Measurements from ENCODE around the gene FBXL19.

DNA sequence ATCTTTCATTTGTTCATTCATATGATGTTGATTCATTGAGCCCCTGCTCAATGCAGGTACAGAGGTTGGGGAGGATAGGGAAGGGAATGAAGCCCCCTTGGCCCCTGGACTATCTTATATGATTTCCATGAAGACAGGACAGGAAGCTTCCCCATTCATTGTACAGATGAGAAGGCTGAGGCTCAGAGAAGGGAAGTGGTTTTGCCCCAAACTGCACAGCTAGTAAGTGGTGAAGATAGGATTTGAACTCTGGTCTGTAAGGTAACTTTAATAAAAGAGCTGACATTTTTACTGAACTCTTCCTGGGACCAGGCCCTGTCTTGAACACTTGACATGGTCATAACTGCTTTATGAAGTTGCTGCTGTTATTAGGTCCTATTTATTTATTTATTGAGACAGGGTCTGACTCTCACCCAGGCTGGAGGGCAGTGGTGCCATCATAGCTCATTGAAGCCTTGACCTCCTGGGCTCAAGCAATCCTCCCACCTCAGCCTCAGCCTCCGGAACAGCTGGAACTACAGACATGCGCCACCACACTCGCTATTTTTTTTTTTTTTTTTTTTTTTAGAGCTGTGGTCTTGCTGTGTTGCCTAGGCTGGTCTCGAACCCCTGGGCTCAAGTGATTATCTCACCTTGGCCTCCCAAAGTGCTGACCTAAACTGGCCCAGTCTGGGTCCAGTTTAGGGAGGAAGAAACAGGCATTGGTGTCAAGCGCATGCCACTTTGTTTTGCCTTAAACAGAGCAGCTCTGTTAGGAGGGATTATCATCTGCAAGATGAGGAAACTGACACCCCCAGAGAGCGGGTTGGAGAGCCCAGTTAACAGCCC is 22.0 kb upstream of the FBXL19 start:
- TF ChIP-seq, protein P1, sequence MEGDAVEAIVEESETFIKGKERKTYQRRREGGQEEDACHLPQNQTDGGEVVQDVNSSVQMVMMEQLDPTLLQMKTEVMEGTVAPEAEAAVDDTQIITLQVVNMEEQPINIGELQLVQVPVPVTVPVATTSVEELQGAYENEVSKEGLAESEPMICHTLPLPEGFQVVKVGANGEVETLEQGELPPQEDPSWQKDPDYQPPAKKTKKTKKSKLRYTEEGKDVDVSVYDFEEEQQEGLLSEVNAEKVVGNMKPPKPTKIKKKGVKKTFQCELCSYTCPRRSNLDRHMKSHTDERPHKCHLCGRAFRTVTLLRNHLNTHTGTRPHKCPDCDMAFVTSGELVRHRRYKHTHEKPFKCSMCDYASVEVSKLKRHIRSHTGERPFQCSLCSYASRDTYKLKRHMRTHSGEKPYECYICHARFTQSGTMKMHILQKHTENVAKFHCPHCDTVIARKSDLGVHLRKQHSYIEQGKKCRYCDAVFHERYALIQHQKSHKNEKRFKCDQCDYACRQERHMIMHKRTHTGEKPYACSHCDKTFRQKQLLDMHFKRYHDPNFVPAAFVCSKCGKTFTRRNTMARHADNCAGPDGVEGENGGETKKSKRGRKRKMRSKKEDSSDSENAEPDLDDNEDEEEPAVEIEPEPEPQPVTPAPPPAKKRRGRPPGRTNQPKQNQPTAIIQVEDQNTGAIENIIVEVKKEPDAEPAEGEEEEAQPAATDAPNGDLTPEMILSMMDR (IDR thresholded peaks at IDR 0.05): no peak
- TF ChIP-seq FOSL2 (IDR thresholded peaks at IDR 0.05): no peak
- TF ChIP-seq FOSL2 (CRISPR knock-in tag; IDR thresholded peaks at IDR 0.05): no peak
- TF ChIP-seq, protein P2, sequence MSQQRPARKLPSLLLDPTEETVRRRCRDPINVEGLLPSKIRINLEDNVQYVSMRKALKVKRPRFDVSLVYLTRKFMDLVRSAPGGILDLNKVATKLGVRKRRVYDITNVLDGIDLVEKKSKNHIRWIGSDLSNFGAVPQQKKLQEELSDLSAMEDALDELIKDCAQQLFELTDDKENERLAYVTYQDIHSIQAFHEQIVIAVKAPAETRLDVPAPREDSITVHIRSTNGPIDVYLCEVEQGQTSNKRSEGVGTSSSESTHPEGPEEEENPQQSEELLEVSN (IDR thresholded peaks at IDR 0.05; ENCODE audit: borderline replicate concordance, low read depth): no peak
- TF ChIP-seq PHF8 (IDR thresholded peaks at IDR 0.05; ENCODE audit: borderline replicate concordance, low read depth): no peak
- no peak for TF ChIP-seq JUN (IDR thresholded peaks at IDR 0.05)
- TF ChIP-seq GATA3 (IDR thresholded peaks at IDR 0.05; ENCODE audit: borderline replicate concordance): 0 out of 2 replicates have a peak, but pooled peaks have one; percentile 4
- TF ChIP-seq RAD21 (conservative IDR thresholded peaks at IDR 0.05 in 1 of 2, IDR thresholded peaks at IDR 0.05 in 1 of 2): no peak
- TF ChIP-seq, protein P3, sequence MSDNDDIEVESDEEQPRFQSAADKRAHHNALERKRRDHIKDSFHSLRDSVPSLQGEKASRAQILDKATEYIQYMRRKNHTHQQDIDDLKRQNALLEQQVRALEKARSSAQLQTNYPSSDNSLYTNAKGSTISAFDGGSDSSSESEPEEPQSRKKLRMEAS (IDR thresholded peaks at IDR 0.05): no peak
- TF ChIP-seq ESRRA (IDR thresholded peaks at IDR 0.05; ENCODE audit: borderline replicate concordance, low read length): no peak
- TF ChIP-seq, protein P4, sequence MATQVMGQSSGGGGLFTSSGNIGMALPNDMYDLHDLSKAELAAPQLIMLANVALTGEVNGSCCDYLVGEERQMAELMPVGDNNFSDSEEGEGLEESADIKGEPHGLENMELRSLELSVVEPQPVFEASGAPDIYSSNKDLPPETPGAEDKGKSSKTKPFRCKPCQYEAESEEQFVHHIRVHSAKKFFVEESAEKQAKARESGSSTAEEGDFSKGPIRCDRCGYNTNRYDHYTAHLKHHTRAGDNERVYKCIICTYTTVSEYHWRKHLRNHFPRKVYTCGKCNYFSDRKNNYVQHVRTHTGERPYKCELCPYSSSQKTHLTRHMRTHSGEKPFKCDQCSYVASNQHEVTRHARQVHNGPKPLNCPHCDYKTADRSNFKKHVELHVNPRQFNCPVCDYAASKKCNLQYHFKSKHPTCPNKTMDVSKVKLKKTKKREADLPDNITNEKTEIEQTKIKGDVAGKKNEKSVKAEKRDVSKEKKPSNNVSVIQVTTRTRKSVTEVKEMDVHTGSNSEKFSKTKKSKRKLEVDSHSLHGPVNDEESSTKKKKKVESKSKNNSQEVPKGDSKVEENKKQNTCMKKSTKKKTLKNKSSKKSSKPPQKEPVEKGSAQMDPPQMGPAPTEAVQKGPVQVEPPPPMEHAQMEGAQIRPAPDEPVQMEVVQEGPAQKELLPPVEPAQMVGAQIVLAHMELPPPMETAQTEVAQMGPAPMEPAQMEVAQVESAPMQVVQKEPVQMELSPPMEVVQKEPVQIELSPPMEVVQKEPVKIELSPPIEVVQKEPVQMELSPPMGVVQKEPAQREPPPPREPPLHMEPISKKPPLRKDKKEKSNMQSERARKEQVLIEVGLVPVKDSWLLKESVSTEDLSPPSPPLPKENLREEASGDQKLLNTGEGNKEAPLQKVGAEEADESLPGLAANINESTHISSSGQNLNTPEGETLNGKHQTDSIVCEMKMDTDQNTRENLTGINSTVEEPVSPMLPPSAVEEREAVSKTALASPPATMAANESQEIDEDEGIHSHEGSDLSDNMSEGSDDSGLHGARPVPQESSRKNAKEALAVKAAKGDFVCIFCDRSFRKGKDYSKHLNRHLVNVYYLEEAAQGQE (IDR thresholded peaks at IDR 0.05): no peak

Measured in A549 (cell line).